Lung (tissue), 12 donors: ENCODE measurements around the gene CEP76. TPM values are rescaled to one million over a fixed set of nuclear protein-coding genes. Genes with fewer than 3 reads are reported as not detected.

Experiments
- ATAC-seq: fragments of 200-7000 bp; cut with Tn5 transposase; one replicate; pipeline ENCODE4 v1.9.1; 2020; ENCODE audit warnings: moderate number of reproducible peaks; ENCODE audit not compliant: insufficient read depth, low FRiP score
- DNase-seq, 3 donors: peaks; one replicate each; pipeline ENCODE4 v3.0.0-alpha.2; 2013 to 2017
- H3K27ac ChIP-seq, 2 donors: one replicate each; pipeline ENCODE4 v1.5.1; 2013; ENCODE audit warnings: mild to moderate bottlenecking in 2 of 2, moderate library complexity in 2 of 2, control low read depth in 1 of 2, inconsistent platforms in 1 of 2, low read depth in 1 of 2, low read length in 1 of 2
- H3K27me3 ChIP-seq, 3 donors: one replicate each; pipeline ENCODE4 v1.5.1; 2013; ENCODE audit warnings: low read length in 2 of 3; ENCODE audit not compliant: control insufficient read depth in 3 of 3, insufficient read depth in 3 of 3
- H3K36me3 ChIP-seq, 4 donors: one replicate each; pipeline ENCODE4 v1.5.1; 2013; ENCODE audit warnings: low read length in 4 of 4, mild to moderate bottlenecking in 1 of 4, moderate library complexity in 1 of 4; ENCODE audit not compliant: control insufficient read depth in 4 of 4, insufficient read depth in 4 of 4
- H3K4me1 ChIP-seq, 5 donors: one replicate each; pipeline ENCODE4 v1.5.1; 2013; ENCODE audit warnings: low read length in 5 of 5, mild to moderate bottlenecking in 2 of 5, moderate library complexity in 1 of 5; ENCODE audit not compliant: control insufficient read depth in 5 of 5, insufficient read depth in 5 of 5
- H3K4me3 ChIP-seq: one replicate; pipeline ENCODE4 v1.5.1; 2013; ENCODE audit warnings: mild to moderate bottlenecking, control low read depth, moderate library complexity
- H3K9ac ChIP-seq, 2 donors: one replicate each; pipeline ENCODE4 v1.5.1; 2013; ENCODE audit warnings: low read length in 2 of 2, control low read depth in 1 of 2; ENCODE audit not compliant: insufficient read depth in 1 of 2
- H3K9me3 ChIP-seq, 4 donors: one replicate each; pipeline ENCODE4 v1.5.1; 2013; ENCODE audit warnings: low read length in 3 of 4, mild to moderate bottlenecking in 1 of 4, moderate library complexity in 1 of 4; ENCODE audit not compliant: control insufficient read depth in 4 of 4, insufficient read depth in 3 of 4
- WGBS, 2 donors: extraction: QIAGEN DNeasy Blood & Tissue Kit; methylation state at CpG; one replicate each; pipeline ENCODE4 v1.1.7; 2013; 5-methylcytosine and 5-hydroxymethylcytosine counted together
- polyA plus RNA-seq, 2 donors: library from polyadenylated mRNA; stranded (reverse); fragments of 200-250 nt; gene quantifications; one replicate each; pipeline ENCODE4 v1.2.1, GENCODE V29; 2013
- total RNA-seq, 2 donors: library from RNA; depleted of rRNA in 1 of 2; stranded (reverse); fragments of >200 nt in 1 of 2; gene quantifications; one replicate each; pipeline ENCODE4 v1.2.1, GENCODE V29; 2014 to 2021
- TF ChIP-seq, protein P1 (sequence below): IDR thresholded peaks from 2 replicates; pipeline ENCODE4 v1.5.1; 2012; ENCODE audit warnings: mild to moderate bottlenecking; ENCODE audit errors: control extremely low read depth, extremely low read depth
- donor health status: control.
- donor health status: control.
- donor health status: Bipolar disorder and iron deficiency.
- donor health status: healthy.
- donor health status: DM: yes; HTN: yes; CAD: no.

CEP76 gene
- total and polyA plus RNA-seq, 4 donors, result 3.0 to 10.4 (median 3.9) TPM

DNA sequence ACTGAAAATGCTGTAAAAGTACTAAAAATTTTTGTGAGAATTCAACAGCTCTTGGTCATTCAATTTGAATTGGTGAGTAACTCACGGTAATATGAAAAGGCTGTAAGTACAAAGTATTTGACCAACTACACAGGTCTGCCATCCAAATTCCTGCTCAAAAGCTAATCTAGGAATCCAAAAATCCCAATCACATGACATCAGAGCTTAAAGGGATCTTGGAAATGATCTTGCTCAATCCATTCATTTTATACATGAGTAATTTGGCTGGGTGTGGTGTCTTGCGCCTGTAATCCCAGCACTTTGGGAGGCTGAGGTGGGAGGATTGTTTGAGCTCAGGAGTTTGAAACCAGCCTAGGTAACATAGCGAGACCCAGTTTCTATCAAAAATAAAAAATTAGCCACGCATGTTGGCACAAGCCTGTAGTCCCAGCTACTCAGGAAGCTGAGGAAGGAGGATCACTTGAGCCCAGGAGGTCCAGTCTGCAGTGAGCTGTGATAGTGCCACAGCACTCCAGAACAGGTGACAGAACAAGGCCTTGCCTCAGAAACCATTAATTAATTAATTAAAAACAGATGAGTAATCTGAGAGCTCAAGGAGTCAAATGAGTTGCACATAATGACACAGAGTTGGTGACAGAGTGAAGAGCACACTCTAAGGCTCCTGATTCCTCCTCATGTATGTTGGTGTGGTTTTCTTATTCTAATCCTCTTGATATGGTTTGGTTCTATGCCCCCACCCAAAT lies 64.5 kb downstream of the CEP76 start:
- Histone ChIP-seq H3K27ac (no peak overlapping the region), H3K9ac (no peak overlapping the region), H3K4me3 (no peak overlapping the region), H3K36me3 (peaks cover 0 to 2% (median 0%) of the 10 kb centered on the region in 4 donors), H3K4me1 (peaks cover 0 to 6% (median 4%) of the 10 kb centered on the region in 5 donors), H3K9me3 (no peaks in the 10 kb centered on the region), H3K27me3 (no peaks in the 10 kb centered on the region)
- TF ChIP-seq, protein P1, sequence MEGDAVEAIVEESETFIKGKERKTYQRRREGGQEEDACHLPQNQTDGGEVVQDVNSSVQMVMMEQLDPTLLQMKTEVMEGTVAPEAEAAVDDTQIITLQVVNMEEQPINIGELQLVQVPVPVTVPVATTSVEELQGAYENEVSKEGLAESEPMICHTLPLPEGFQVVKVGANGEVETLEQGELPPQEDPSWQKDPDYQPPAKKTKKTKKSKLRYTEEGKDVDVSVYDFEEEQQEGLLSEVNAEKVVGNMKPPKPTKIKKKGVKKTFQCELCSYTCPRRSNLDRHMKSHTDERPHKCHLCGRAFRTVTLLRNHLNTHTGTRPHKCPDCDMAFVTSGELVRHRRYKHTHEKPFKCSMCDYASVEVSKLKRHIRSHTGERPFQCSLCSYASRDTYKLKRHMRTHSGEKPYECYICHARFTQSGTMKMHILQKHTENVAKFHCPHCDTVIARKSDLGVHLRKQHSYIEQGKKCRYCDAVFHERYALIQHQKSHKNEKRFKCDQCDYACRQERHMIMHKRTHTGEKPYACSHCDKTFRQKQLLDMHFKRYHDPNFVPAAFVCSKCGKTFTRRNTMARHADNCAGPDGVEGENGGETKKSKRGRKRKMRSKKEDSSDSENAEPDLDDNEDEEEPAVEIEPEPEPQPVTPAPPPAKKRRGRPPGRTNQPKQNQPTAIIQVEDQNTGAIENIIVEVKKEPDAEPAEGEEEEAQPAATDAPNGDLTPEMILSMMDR, result no peak
- WGBS, 2 donors, result 94 to 96% methylated on average over 4 of the region's 4 CpGs
- ATAC-seq (no peak), DNase-seq (no peak)

DNA sequence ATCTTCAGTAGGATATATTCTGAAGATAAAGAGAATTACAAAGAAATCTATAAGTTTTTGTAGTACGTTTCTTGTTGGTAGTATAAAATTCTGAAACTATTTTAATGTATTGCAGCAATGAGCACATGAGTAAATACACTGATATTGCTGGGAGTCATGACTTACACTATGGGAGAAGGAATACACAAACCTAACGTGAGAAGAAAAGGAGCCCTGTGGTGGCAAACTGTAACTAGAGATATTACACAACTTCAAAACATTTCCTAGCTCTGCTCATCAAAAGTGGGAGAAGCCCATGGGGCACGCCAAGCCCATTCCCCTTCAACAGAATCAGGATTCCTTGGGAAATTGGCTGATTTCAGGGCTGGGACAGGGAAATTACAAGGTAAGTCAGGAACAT lies 65.1 kb downstream of the CEP76 start:
- H3K9me3 ChIP-seq, result no peaks in the 10 kb centered on the region
- WGBS, 2 donors, result 86 to 90% methylated on average over 3 of the region's 3 CpGs
- H3K9ac ChIP-seq, result no peak overlapping the region
- no peaks in the 10 kb centered on the region for H3K27me3 ChIP-seq
- ATAC-seq (no peak), DNase-seq (no peak)
- H3K4me3 ChIP-seq, result no peak overlapping the region
- peaks cover 0 to 6% (median 4%) of the 10 kb centered on the region in 5 donors for H3K4me1 ChIP-seq
- peaks cover 0 to 2% (median 0%) of the 10 kb centered on the region in 4 donors for H3K36me3 ChIP-seq
- TF ChIP-seq, protein P1, result no peak
- H3K27ac ChIP-seq, result no peak overlapping the region

DNA sequence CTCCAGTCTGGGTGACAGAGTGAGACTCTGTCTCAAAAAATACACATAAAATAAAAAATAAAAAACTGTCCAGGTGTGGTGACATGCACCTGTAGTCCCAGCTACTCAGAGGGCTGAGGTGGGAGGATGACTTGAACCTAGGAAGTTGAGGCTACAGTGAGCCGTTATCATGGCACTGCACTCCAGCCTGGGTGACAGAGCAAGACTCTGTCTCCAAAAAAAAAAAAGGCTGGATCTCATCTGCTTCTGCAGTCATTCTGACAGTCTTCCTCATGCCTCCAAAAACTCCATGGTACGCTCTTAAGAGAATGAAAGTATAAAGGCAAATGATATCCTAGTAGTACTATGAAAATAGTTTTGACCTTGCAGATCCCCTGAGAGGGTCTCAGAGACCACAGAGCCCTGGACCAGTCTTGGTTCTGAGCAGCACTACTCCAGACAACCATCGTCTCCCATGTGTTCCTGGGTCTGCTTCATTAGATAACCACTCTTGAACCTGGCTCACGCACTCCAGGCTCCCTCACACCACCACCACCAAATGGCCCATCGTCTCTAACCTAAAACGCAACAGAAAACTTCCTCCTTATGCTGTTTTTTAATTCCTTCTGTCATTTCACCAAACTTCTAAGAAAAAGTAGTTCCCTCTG lies 70.6 kb downstream of the CEP76 start:
- Histone ChIP-seq H3K9ac (no peak overlapping the region), H3K27me3 (no peaks in the 10 kb centered on the region), H3K27ac (no peak overlapping the region), H3K4me1 (peaks cover 0 to 1% (median 0%) of the 10 kb centered on the region in 5 donors), H3K9me3 (no peaks in the 10 kb centered on the region), H3K36me3 (peaks cover 0 to 1% (median 0%) of the 10 kb centered on the region in 4 donors), H3K4me3 (no peak overlapping the region)
- 75 to 80% methylated on average over 6 of the region's 6 CpGs for WGBS, 2 donors
- ATAC-seq (no peak), DNase-seq (no peak)
- TF ChIP-seq, protein P1, result no peak
